GM23248 (cell line): ENCODE results near the gene PPP1R1B. TPM values are rescaled to one million over a fixed set of nuclear protein-coding genes. Genes with fewer than 3 reads are reported as not detected.

Source experiments
- DNase-seq: peaks from one replicate; pipeline ENCODE4 v3.0.0-alpha.2; 2015
- H2AFZ ChIP-seq: fragments of 200-600 bp; sonication (generic); 2 replicates; pipeline ENCODE4 v1.6.1; 2016; ENCODE audit warnings: antibody characterized with exemption
- H3F3A ChIP-seq: fragments of 200-600 bp; sonication (generic); 2 replicates; pipeline ENCODE4 v1.6.1; 2016; ENCODE audit warnings: mild to moderate bottlenecking, antibody characterized with exemption, mixed run types; ENCODE audit not compliant: insufficient read depth
- H3K27ac ChIP-seq: fragments of 200-600 bp; sonication (generic); 2 replicates; pipeline ENCODE4 v1.5.1; 2016; ENCODE audit warnings: mild to moderate bottlenecking
- H3K27me3 ChIP-seq: fragments of 200-600 bp; sonication (generic); replicated peaks from 2 replicates; pipeline ENCODE4 v1.6.1; 2016; ENCODE audit warnings: mild to moderate bottlenecking; ENCODE audit not compliant: insufficient read depth
- H3K36me3 ChIP-seq: fragments of 200-600 bp; sonication (generic); 2 replicates; pipeline ENCODE4 v1.6.1; 2016; ENCODE audit warnings: low read depth, mild to moderate bottlenecking
- H3K4me1 ChIP-seq: fragments of 200-600 bp; sonication (generic); 2 replicates; pipeline ENCODE4 v1.6.1; 2016; ENCODE audit warnings: mild to moderate bottlenecking; ENCODE audit not compliant: insufficient read depth
- H3K4me2 ChIP-seq: fragments of 200-600 bp; sonication (generic); one replicate; pipeline ENCODE4 v1.6.1; 2016; ENCODE audit warnings: mild to moderate bottlenecking; ENCODE audit not compliant: unreplicated experiment
- H3K4me3 ChIP-seq: fragments of 200-600 bp; sonication (generic); 2 replicates; pipeline ENCODE4 v1.5.1; 2016; ENCODE audit warnings: mild to moderate bottlenecking
- H3K79me2 ChIP-seq: fragments of 200-600 bp; sonication (generic); 2 replicates; pipeline ENCODE4 v1.6.1; 2016; ENCODE audit warnings: mild to moderate bottlenecking; ENCODE audit not compliant: insufficient read depth
- H3K9ac ChIP-seq: fragments of 200-600 bp; sonication (generic); 2 replicates; pipeline ENCODE4 v1.6.1; 2016; ENCODE audit warnings: mild to moderate bottlenecking
- H3K9me2 ChIP-seq: fragments of 200-600 bp; sonication (generic); 2 replicates; pipeline ENCODE4 v1.6.1; 2016; ENCODE audit warnings: mixed run types, mild to moderate bottlenecking, moderate library complexity; ENCODE audit not compliant: insufficient read depth
- H3K9me3 ChIP-seq: fragments of 200-600 bp; sonication (generic); one replicate; pipeline ENCODE4 v1.6.1; 2017; ENCODE audit warnings: low read depth
- H4K20me1 ChIP-seq: fragments of 200-600 bp; sonication (generic); 2 replicates; pipeline ENCODE4 v1.6.0; 2016; ENCODE audit not compliant: insufficient read depth
- EZH2 ChIP-seq: fragments of 200-600 bp; sonication (generic); IDR thresholded peaks from 2 replicates; pipeline ENCODE4 v1.6.1; 2018; ENCODE audit warnings: antibody characterized with exemption, mild to moderate bottlenecking; ENCODE audit not compliant: insufficient read depth, poor library complexity, severe bottlenecking
- EZH2phosphoT487 ChIP-seq: fragments of 200-600 bp; sonication (generic); IDR thresholded peaks from 2 replicates; pipeline ENCODE4 v1.6.1; 2018; ENCODE audit warnings: antibody characterized with exemption, moderate library complexity, mild to moderate bottlenecking, low read depth; ENCODE audit not compliant: insufficient read depth
- WGBS, 2 experiments: methylation state at CpG; one replicate each; pipeline ENCODE4 v1.1.6; 2015 to 2017; ENCODE audit warnings: low lambda C conversion rate in 2 of 2, low coverage in 1 of 2; ENCODE audit errors: missing lambda C conversion rate in 2 of 2; 5-methylcytosine and 5-hydroxymethylcytosine counted together
- in situ Hi-C: fragments of 300-500 bp; cut with MboI; formaldehyde crosslinking; loops from 2 replicates; pipeline ENCODE4 v1.15.0; 2020
- polyA plus RNA-seq: library from polyadenylated mRNA; unstranded; fragments of >200 nt; fragmentation: Nextera tagmentation; extraction: Ambion mirVana; gene quantifications from 2 replicates; pipeline ENCODE4 v1.2.1, GENCODE V29; 2016
- total RNA-seq: library from RNA; depleted of rRNA; stranded (reverse); fragments of >200 nt; shearing (Covaris generic); gene quantifications from 2 replicates; pipeline ENCODE4 v1.2.3, GENCODE V29; 2014

Gene PPP1R1B
- total and polyA plus RNA-seq, 2 experiments from 2014 or later, result not detected

- 5 to 6% methylated on average over 25 to 26 of the region's 26 CpGs for WGBS, 2 experiments
- in situ Hi-C loops, result loop anchor here (10.0 kb wide), 1 partner anchor 133 kb away; no protein-coding TSS in a partner anchor
- peak overlapping the region; percentile 43; the same call in 1 of the 2 replicates for H2AFZ ChIP-seq
- no peak overlapping the region for H3K9ac ChIP-seq
- H3K9me2 ChIP-seq, result no peaks in the 10 kb centered on the region
- H3K9me3 ChIP-seq, result no peaks in the 10 kb centered on the region
- H3K4me1 ChIP-seq, result no peaks in the 10 kb centered on the region
- peak overlapping the region; percentile 62 for H3K4me2 ChIP-seq
- DNase-seq, result peak; percentile 85
- peaks cover 7% of the 10 kb centered on the region; the same call in 1 of the 2 replicates for H3F3A ChIP-seq
- peaks cover 9% of the 10 kb centered on the region for H3K27me3 ChIP-seq
- H4K20me1 ChIP-seq, result no peaks in the 10 kb centered on the region
- H3K36me3 ChIP-seq, result no peaks in the 10 kb centered on the region
- H3K4me3 ChIP-seq, result peak overlapping the region; percentile 35; the same call in 1 of the 2 replicates
- H3K79me2 ChIP-seq, result no peaks in the 10 kb centered on the region
- TF ChIP-seq EZH2phosphoT487 (no peak), EZH2 (no peak)
- no peak overlapping the region for H3K27ac ChIP-seq
Measured at GRCh38 chr17:39621523-39622379, 5.0 kb upstream of the PPP1R1B start.

- WGBS, 2 experiments, result 35 to 37% methylated on average over 16 of the region's 16 CpGs
- Histone ChIP-seq H3K79me2 (no peaks in the 10 kb centered on the region), H4K20me1 (no peaks in the 10 kb centered on the region), H3K4me2 (peak overlapping the region; percentile 62), H3F3A (peaks cover 7% of the 10 kb centered on the region; the same call in 1 of the 2 replicates), H2AFZ (peak overlapping the region; percentile 43; the same call in 1 of the 2 replicates), H3K9me3 (no peaks in the 10 kb centered on the region), H3K4me3 (peak overlapping the region; percentile 35; the same call in 1 of the 2 replicates), H3K4me1 (no peaks in the 10 kb centered on the region), H3K27me3 (peaks cover 17% of the 10 kb centered on the region), H3K9ac (no peak overlapping the region), H3K27ac (no peak overlapping the region), H3K9me2 (no peaks in the 10 kb centered on the region), H3K36me3 (no peaks in the 10 kb centered on the region)
- TF ChIP-seq EZH2phosphoT487, result no peak
- no peak for TF ChIP-seq EZH2
- in situ Hi-C loops, result loop anchor here (10.0 kb wide), 1 partner anchor 132 kb away; no protein-coding TSS in a partner anchor
- peak; percentile 48 for DNase-seq
Measured at GRCh38 chr17:39622380-39623006, 4.3 kb upstream of the PPP1R1B start.

- peak; percentile 74 for DNase-seq
- no peaks in the 10 kb centered on the region for H4K20me1 ChIP-seq
- H3K27me3 ChIP-seq, result peaks cover 25% of the 10 kb centered on the region
- H3K9ac ChIP-seq, result no peak overlapping the region
- in situ Hi-C loops, result loop anchor here (10.0 kb wide), 1 partner anchor 131 kb away; no protein-coding TSS in a partner anchor
- no peak overlapping the region for H3K4me3 ChIP-seq
- 1 to 2% methylated on average over 13 to 16 of the region's 16 CpGs for WGBS, 2 experiments
- no peak overlapping the region for H2AFZ ChIP-seq
- no peaks in the 10 kb centered on the region for H3K9me3 ChIP-seq
- peaks cover 7% of the 10 kb centered on the region; the same call in 1 of the 2 replicates for H3F3A ChIP-seq
- no peak for TF ChIP-seq EZH2
- no peak for TF ChIP-seq EZH2phosphoT487
- no peak overlapping the region for H3K27ac ChIP-seq
- H3K36me3 ChIP-seq, result no peaks in the 10 kb centered on the region
- no peaks in the 10 kb centered on the region for H3K79me2 ChIP-seq
- no peaks in the 10 kb centered on the region for H3K9me2 ChIP-seq
- H3K4me2 ChIP-seq, result no peak overlapping the region
- H3K4me1 ChIP-seq, result no peaks in the 10 kb centered on the region
Measured at GRCh38 chr17:39623356-39623950, 3.3 kb upstream of the PPP1R1B start.

- DNase-seq, result no peak
- no peak overlapping the region for H3K9ac ChIP-seq
- no peak overlapping the region for H3K4me3 ChIP-seq
- H3K4me2 ChIP-seq, result no peak overlapping the region
- TF ChIP-seq EZH2phosphoT487 (no peak), EZH2 (no peak)
- no peaks in the 10 kb centered on the region for H3K9me2 ChIP-seq
- no peaks in the 10 kb centered on the region for H4K20me1 ChIP-seq
- H3K27ac ChIP-seq, result no peak overlapping the region
- H3K27me3 ChIP-seq, result peaks cover 34% of the 10 kb centered on the region
- H2AFZ ChIP-seq, result no peak overlapping the region
- H3K36me3 ChIP-seq, result no peaks in the 10 kb centered on the region
- H3K4me1 ChIP-seq, result no peaks in the 10 kb centered on the region
- no peaks in the 10 kb centered on the region for H3K9me3 ChIP-seq
- 50 to 56% methylated on average over 8 of the region's 8 CpGs for WGBS, 2 experiments
- H3K79me2 ChIP-seq, result no peaks in the 10 kb centered on the region
- in situ Hi-C loops, result loop anchor here (10.0 kb wide), 1 partner anchor 130 kb away; no protein-coding TSS in a partner anchor
- H3F3A ChIP-seq, result peaks cover 7% of the 10 kb centered on the region; the same call in 1 of the 2 replicates
Measured at GRCh38 chr17:39624313-39624712, 2.4 kb upstream of the PPP1R1B start.
